NCI-H524 (cell line): ENCODE measurements around the gene FBL.

Experiments
- DNase-seq, 2 experiments: peaks; one replicate each; lab custom pipeline; 2025; lab: John Stamatoyannopoulos, UW

FBL gene

DNA sequence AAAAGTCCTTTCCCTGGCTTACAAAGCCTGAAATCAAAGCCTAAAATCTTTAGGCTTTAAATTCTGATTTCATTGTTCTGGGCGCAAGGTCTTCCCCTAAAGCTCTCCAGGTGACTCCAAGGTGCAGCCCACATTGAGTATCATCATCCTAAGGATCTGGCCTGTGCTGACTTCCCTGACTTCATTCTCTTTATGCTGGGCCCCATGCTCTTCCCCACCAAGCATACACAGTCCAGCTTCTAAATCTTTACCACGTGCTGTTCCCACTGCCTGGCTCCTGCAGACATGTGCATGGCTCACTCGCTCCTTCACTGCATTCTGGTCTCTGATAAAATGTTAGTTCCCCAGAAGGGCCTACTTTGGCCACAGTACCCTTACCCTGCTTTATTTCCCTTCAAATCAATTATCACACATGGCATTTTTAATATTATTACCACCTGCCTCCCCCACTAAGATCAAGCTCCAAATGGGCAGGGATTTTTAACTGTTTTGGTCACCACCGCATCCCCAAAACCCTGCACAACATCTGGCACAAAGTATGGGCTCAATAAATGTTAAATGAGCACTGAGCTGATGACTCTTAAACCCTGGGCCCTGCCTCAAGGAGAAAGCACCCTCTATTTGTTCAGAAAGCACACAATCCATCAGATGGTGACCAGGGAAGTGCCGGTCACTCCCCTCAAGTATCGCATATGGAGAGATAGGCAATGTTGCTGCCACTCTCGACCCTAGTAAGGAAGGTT is 3.3 kb downstream of the FBL start:
- no peak for DNase-seq

DNA sequence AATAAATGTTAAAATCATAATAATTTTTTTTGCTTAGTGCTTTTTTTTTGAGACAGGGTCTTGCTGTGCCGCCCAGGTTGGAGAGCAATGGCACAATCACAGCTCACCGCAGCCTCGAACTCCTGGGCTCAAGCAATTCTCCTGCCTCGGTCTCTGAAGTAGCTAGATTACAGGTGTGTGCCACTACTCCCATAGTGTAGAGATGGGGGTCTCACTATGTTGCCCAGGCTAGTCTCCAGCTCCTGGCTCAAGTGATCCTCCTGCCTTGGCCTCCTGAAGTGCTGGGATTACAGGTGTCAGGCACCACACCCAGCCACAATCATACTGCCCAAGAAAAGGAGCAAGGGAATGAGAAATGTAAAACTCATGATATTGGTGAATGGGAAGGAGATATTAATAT is 5.1 kb downstream of the FBL start:
- DNase-seq = no peak

DNA sequence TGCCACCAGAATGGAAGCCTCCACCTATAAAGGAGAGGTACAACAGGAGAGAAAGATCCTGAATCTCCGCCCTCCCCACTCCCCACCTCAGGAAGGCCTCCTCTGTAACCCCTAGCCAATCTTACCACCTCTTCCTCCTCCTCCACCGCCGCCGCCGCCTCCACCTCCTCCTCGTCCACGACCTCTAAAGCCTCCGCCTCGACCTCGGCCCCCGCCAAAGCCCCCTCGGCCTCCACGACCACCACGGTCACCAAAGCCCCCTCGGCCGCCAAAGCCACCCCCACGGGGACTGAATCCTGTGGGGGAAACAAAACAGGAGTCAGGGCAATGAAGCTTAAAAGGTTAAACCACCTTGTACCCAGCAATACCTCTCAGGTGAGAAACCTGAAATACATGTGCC is 5.7 kb downstream of the FBL start:
- DNase-seq = no peak

DNA sequence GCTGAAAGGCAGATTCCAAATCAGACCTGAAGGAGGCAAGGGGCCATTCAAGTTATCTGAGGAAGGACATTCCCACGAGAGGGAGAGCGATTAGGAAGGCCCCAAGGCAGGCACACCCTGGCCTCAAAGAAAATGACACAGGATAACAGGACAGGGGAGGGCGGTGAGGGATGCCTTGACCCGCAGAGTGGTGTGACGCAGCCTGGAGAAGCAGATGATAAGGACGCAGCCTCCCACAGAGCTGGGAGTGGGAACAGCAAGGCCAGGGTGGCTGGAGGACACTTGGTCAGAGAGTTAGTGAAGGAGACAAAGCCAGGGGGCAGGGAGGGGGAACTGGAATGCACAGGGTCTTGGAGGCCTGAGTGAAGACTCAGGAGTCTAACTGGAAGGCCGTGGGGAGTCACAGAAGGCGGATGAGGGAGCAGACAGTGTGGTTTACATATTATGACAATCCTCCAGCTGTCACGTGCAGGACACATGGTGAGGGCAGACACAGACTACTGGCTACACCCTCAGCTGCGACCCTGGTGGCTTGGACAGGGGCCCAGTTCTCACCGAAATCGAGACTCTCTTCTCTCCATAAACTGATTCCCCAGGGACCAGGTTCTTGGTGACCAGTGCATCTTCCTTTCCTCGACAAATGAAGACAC is 6.4 kb downstream of the FBL start:
- DNase-seq = no peak

DNA sequence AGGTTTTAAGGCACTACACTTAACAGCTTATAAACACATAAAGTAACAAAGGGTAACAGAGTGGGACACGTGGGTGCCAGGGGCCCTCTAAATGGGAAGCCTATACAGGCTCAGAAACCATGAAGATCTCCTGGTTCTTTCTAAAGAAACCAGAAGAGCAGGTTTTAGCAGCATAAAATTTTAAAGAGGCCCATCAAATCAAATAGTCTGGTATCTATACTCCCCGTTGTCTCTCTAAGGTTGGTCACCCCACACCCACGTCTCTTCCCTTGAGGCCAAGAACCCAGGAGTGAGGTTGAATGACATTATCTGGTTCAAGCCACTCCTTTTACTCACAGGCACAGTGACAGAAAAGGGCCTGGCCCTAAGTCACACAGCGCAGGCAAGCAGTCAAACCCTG is 7.6 kb downstream of the FBL start:
- DNase-seq = no peak

DNA sequence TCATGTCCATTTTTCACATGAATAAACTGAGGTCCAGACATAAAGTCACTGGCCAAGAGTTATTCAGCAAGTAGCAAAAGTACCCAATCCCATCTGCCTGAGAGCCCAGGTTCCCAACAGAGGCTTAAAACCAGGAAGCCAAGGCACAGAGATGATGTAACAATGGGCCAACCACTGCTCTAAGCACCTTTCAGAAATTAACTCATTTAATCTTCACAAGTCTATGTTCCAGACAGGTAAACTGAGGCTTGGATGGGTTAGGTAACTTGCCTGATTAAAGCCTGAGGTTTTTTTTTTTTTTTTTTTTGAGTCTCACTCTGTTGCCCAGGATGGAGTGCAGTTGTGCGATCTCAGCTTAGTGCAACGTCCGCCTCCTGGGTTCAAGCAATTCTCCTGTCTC is 8.2 kb downstream of the FBL start:
- no peak for DNase-seq

DNA sequence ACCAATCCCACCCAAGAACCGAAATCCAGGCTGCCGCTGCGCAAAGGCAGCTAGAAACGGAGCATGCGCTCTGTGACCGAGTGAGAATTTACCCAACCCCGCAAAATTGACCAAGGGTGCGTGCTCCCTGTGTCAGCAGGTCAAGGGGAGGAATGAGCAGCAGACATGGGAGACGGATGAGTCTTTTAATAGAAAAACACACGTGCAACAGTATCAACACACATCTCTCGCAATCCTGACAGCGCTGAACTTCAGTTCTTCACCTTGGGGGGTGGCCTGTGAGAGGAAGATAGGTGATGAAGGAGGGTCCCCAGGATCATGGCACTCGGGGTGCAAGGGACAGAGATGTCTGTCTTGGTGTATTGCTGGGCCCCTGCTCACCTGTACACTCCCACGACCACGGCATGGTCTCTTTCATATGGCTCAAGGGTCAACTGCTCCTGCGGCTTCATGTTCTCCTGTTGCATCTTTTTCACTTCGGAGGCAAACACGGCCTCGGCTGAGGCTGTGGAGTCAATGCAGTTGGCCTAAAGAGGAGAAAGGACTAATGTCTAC is 11.8 kb downstream of the FBL start:
- DNase-seq = no peak

DNA sequence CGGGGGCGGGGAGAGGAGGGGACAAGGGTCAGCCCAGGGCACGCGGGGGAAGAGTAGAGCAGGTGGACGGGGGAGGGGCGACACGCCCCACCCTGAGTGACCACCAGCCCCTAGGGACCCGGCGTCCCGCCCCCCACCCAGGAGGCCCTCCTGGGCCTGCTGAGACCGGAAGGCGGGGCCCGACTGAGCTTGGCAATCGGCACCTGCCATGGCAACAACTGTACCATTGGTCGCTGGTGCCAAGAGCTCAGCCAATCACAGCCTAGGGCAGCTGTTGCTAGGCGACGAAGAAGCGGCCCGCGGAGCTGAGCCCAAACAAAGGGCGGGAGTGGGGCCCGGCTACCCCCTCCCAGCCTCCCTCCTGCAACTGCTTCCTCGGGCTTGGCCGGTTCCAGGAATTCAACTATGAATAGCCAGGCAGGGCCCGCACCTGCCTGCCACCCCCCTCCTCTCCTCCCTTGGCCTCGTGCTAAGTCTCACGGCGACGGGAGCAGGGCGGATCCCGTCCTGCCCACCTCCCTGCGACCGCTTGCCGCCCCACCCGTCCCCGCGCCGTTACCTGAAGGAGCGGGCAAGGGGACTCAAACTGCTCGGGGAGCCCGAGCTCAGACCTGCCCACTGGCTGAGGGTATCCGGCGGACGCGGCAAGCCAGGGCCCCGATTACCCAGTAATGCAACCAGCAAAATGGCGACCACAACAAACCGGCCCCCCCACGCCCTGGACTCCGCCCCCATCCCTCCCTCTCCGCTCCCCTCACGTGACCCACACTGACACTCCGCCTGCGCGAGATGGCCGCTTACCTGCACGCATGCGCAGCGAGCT is 12.5 kb downstream of the FBL start, which contains the start of gene DYRK1B:
Gene DYRK1B (minus strand): TSS at position 699 of the 823 bp plus-strand sequence. CDS start 2,295 bp downstream, outside the sequence.
- DNase-seq = peak; percentile 96 to 99

DNA sequence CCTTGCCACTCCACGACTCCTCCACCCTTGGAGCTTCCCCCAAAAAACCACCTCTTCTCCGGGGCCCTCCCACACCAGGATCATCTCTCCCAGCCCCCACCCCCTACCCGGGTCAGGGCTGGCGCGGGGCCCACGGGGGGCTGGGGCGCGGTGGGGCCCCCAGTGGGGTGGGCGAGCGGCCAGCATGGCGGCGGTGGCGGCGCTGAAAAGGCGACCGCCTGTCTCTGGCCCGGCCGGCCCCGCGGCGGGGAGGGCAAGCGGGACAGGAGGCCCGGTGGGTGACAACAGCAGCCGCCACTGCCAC is 13.1 kb downstream of the FBL start:
- DNase-seq = no peak

DNA sequence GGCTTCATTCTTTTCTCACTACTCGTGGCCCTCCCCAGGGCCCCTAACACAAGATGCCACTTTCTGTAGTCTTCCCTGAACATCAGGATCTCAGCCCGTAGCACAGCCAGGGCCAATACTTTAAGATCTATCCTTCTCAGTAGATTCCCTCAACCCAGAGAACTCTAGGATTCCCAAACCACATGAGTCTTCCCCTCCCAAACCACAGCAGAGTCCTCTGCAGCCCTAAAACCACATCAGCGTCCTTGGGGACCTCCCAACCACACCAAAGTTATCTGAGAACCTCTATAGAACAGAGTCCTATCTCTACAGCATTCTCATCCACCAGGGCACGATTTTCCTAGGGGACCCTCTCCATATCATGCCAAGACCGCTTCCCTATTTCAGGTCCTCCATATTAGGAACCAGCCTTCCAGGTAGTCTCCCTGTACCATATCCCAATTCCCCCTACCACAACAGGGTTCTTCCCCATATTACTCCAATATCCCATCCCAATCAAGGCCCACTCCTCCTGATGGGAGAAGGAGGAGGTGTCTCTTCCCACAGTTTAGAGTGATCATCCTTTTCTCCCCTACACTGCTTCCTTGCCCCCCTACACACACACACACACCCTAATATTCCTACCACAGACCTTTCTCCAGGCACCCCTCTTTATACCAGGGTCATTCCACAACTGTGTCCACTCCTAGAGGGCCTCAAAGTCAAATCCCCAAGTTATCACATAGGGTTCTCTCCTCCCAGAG is 13.7 kb downstream of the FBL start:
- no peak for DNase-seq

DNA sequence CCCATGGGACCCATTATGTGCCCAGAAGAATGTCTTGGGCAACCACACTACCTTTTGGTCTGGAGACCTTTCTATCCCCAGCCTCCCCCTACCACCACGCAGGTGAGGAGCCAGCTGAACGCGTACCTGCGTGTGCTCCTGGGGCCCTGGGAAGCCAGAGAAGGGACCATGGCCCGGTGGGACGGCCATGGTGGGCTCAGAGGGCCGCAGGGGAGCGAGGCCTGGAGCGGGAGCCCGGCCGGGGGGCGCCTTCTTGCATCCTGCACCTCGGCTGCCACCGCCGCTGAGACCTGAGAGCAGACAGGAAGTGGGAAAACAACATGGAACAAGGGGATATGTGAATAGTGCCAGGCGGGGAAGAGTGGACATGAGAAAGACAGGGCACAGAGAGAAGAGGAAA is 14.5 kb downstream of the FBL start:
- DNase-seq = no peak

DNA sequence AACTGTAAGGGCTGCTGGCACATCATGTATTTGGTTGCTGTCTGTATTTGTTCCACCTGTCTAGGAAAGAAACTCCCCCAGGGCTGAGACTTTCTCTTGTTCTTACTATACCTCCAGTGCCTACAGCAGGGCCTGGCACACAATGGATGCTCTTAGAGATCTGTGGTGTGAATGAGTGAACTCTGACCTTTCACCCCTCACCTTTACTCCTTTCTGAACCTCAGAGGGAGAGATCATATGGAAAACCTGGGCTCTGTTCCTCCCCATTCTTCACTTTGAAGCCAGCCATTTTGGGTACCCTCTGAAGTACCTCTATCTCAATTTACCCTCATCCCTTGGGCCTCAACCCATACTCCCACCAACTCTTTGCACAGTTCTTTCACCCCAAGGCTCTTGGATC is 15.3 kb downstream of the FBL start:
- DNase-seq = no peak

DNA sequence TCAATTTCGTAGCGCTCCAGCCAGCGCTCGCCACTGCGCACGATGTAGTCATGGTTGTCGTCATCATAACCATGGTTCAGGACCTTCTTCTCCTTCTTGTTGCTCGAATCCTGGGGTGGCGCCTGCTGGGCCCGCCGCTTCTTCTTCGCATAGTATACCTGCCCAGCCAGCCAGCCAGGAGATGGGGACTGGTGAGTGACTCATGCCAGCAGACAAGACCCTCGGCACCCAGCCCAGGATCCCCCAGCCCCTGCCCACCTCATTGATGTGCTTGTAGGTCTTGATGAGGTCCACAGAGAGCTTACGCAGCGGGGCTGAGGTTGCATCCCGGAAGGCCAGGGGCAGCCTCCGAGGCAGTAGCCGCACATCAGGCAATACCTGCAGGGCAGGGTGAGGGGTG is 15.8 kb downstream of the FBL start:
- no peak for DNase-seq

DNA sequence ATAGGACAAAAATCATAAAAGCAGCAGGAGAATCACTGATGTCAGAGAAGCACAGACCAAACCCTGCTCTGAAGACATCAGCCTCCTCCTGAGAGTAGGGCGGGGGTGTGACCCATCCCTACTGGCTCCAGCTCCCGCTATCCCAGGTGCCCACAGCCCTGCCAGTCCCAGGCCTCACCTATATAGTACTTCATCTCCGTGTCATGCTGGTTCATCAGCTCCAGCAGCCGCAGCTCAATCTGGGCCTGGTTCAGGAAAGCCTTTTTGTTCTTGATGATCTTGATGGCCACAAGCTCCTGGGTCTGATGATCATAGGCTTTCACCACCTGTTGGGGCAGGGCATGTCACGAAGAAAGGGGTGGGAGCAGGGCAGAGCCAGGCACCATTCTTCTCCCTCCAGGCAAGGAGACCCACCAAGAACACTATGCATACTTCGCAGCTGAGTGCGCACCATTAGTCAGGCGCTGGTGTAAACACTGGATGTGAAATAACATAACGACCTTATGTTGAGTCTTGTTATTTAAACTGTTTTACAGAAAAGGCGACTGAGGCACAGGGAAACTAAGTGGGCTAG is 16.4 kb downstream of the FBL start:
- DNase-seq = no peak

DNA sequence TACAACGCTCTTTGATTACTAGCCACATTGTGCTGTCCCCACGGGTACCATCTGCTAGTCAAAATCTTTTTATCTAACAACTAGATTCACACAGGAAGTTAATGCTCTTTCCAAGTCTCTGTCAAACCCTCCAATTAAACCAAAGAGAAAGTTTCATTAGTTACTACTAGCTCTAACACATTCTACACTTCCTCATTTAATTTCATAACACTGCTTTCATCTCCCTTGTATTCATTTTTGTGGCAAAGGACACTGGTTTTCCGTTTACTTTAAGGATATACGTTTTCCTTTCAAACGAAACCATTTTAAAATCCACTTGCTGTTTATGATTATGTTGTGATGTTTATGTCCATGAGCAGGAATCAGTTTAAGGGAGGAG is 17.5 kb downstream of the FBL start:
- DNase-seq = no peak

DNA sequence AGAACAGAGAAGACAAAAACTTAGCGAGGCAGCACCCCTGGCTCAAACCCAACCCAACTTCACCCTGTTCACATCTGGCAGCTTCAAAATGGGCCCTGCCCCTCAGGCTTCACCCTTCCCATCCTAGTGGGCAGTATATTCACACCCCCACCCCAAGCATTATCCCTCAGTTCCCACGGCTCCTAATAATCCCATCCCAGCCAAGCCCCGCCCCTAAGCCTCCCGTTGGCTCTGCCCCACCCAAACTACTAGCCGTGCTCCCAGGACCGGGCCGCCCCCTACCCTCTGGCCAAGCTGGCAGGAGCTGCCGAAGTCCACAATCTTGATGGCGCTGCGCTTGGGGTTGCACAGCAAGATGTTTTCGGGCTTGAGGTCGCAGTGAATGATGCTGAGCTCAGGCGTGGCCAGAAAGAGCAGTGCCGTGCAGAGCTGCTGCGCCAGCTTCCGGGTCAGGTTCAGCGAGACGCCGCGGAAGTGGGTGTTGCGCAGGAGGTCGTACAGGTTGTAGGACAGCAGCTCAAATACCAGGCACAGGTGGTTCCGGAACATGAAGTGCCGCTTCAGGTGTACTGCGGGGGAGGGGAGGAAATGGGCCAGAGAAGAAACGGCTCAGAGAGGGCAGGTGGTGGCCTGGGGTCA is 18.0 kb downstream of the FBL start:
- no peak for DNase-seq

DNA sequence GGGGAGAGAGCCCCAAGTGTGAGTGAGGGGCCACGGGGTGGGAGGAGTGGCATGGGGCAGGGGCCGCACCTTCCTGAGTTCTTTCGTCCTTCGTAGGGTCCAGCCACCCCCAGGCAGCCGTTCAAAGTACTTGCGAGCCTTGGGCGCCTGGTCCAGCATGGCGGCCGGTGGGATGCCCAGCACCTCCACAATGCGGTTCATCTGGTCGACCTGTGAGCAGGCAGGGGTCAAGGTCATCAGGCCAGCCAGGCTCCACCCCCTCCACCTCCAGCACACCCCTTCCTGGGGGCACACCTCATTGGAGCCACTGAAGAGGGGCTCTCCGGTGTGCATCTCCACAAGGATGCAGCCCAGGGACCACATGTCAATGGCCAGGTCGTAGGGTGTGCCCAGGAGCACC is 19.0 kb downstream of the FBL start:
- no peak for DNase-seq

DNA sequence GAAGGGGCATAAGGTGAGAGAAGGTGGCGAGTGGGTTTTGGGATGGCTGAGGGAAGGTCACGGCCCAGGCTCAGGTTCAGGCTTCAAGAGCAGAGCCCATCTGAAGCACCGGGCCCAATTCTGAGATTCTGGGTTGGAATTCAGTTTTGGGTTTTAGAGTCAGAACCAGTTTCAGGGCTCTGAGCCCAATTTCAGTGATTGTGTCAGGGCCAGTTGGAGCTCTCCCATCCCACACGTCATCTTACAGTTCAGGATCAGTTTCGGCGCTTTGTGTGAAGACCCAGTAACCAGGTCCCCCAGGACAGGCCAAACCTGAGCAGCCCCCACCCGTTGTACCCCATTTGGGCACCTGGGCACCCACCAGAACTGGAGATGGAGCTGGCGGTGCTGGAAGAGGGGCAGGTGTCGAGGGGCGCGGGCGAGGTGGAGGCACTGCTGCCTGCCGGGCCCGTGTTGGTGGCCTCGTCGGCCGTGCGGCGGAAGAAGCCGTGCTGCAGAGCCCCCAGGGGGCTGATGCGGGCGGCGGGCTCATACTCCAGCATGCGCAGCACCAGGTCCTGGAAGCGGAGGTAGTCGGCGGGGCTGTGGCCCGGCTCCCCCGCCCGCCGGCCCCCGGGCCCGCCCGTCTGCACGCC is 19.8 kb downstream of the FBL start:
- DNase-seq = no peak

DNA sequence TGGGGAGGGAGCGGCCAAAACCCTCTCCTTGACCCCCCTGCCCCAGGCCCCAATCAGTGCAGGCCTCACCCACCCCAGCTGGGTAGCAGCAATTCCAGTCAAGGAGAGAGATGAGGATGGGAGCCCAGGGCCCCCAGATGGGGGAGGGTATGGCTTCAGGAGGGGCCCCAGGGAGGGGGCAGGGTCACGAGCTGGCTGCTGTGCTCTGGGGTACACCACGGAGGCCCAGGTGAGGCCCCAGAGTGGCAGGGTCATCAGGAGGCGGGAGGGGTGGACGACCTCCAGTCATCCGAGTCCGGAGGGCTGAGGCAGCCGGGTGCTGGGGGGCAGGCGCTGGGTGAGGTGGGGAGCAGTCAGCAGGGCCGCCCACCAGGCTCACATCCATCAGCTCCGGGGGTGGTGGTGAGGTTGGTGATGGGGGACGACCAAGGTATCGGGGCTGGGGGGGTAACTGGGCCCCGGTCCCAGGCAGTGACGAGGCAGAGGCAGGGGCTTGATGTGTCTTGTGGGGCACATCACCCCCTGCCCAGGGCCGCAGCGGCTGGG is 20.6 kb downstream of the FBL start:
- no peak for DNase-seq

DNA sequence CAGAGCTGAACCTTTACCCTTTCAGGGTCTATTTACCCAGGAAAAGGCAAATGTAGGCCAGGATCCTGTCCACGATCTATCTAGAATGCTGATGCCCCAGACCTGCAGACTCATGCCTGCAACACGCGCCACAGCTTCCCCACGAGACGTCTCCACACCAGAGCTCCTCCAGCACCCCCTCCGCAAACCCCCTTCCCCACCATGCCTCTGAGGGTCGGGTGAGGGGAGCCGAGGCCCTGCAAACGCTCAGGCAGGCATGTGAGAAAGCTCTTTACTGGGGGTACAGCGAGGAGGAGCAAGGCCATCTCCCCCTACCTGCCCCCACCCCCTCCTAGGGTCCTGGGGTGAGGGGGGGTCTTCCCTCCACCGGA is 21.1 kb downstream of the FBL start:
- no peak for DNase-seq
